Neural crest cell (in vitro differentiated cells): ENCODE results near the gene CDC16. TPM values are rescaled to one million over a fixed set of nuclear protein-coding genes. Genes with fewer than 3 reads are reported as not detected.

Experiments used
- DNase-seq: peaks from one replicate; pipeline ENCODE4 v3.0.0; 2021; ENCODE audit warnings: low read depth, mixed read lengths, low spot score
- H3K27ac Mint-ChIP-seq: one replicate; pipeline ENCODE4 v1.8.0; 2021; ENCODE audit warnings: mild to moderate bottlenecking, mixed read lengths; ENCODE audit not compliant: unreplicated experiment
- H3K27me3 Mint-ChIP-seq: 2 replicates; pipeline ENCODE4 v1.8.0; 2021; ENCODE audit warnings: low read depth, mild to moderate bottlenecking, mixed read lengths
- H3K36me3 Mint-ChIP-seq: 2 replicates; pipeline ENCODE4 v1.8.0; 2021; ENCODE audit warnings: low read depth, mild to moderate bottlenecking, mixed read lengths
- H3K4me1 Mint-ChIP-seq: 2 replicates; pipeline ENCODE4 v1.8.0; 2021; ENCODE audit warnings: mixed read lengths
- H3K4me3 Mint-ChIP-seq: one replicate; pipeline ENCODE4 v1.8.0; 2021; ENCODE audit warnings: mild to moderate bottlenecking, mixed read lengths
- H3K9me3 Mint-ChIP-seq: 2 replicates; pipeline ENCODE4 v1.8.0; 2021; ENCODE audit warnings: mixed read lengths
- total RNA-seq: library from RNA; stranded (reverse); gene quantifications from 2 replicates; pipeline ENCODE4 v1.2.1, GENCODE V29; 2021
- TF ChIP-seq, protein P1 (sequence below): fragments of 200-600 bp; sonication (generic); conservative IDR thresholded peaks from 2 replicates; pipeline ENCODE4 v1.5.0; 2021; ENCODE audit warnings: antibody characterized with exemption, mild to moderate bottlenecking

CDC16 gene
- total RNA-seq, 1 donor from 2014 or later, result 72.4 TPM

DNA sequence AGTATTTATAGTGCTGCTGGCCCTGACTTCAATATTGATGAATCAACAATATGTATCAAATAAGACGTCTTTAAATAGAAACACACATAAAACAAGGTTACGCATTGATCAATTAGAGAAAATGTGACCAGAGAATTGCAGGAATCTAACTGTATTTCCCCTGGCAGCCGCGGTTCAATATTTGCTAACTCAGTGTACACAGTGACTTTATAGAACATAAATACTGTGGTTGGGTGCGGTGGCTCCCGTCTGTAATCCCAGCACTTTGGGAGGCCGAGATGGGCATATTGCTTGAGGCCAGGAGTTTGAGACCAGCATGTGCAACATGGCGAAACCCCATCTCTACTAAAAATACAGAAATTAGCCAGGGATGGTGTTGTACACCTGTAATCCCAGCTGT lies 23.9 kb downstream of the CDC16 start:
- no peak for DNase-seq
- no peak overlapping the region for H3K27ac Mint-ChIP-seq
- no peaks in the 10 kb centered on the region for H3K27me3 Mint-ChIP-seq
- no peaks in the 10 kb centered on the region for H3K4me1 Mint-ChIP-seq
- no peak overlapping the region for H3K4me3 Mint-ChIP-seq
- peaks cover 10% of the 10 kb centered on the region for H3K36me3 Mint-ChIP-seq
- TF ChIP-seq, protein P1, sequence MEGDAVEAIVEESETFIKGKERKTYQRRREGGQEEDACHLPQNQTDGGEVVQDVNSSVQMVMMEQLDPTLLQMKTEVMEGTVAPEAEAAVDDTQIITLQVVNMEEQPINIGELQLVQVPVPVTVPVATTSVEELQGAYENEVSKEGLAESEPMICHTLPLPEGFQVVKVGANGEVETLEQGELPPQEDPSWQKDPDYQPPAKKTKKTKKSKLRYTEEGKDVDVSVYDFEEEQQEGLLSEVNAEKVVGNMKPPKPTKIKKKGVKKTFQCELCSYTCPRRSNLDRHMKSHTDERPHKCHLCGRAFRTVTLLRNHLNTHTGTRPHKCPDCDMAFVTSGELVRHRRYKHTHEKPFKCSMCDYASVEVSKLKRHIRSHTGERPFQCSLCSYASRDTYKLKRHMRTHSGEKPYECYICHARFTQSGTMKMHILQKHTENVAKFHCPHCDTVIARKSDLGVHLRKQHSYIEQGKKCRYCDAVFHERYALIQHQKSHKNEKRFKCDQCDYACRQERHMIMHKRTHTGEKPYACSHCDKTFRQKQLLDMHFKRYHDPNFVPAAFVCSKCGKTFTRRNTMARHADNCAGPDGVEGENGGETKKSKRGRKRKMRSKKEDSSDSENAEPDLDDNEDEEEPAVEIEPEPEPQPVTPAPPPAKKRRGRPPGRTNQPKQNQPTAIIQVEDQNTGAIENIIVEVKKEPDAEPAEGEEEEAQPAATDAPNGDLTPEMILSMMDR, result no peak
- H3K9me3 Mint-ChIP-seq, result no peaks in the 10 kb centered on the region

DNA sequence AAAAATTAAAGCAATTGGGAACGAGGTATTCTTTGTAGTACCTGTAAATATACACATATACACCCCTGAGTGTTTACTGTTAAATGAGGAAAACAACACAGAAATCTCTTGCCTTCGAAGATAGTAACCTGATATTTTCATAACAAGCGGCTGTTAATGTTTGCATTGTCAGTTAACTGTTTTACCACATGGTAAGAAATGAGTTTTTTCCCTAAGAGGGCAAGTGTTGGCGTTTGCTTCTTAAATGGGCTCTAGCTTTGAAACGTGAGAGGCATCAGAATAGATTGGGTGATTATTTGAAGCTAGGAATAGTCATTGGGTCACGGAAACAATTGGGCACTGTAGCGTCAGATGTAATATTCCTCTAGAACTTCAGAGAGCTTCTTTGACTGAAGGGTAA lies 24.7 kb downstream of the CDC16 start:
- H3K4me3 Mint-ChIP-seq, result no peak overlapping the region
- no peaks in the 10 kb centered on the region for H3K27me3 Mint-ChIP-seq
- TF ChIP-seq, protein P1, result no peak
- no peak overlapping the region for H3K27ac Mint-ChIP-seq
- no peak for DNase-seq
- no peaks in the 10 kb centered on the region for H3K4me1 Mint-ChIP-seq
- no peaks in the 10 kb centered on the region for H3K9me3 Mint-ChIP-seq
- peaks cover 13% of the 10 kb centered on the region for H3K36me3 Mint-ChIP-seq

DNA sequence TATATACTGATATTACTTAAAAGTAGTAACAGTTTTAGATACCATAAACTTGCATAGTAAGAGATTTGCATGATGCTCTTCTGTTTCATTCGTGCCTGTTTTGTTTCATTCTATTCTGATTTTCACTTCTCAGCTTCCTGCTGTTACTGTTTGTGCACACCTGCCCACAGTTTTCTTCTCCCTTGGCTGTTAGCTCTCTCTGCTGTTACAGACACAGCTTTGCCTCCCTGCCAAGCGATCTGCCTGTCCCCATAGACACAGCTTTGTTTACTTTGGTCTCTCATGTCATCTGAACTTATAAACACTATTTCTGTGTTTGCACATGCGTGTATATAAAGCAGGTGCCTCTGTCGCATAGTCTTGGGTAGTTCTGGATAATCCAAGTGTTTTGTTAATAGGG lies 25.3 kb downstream of the CDC16 start:
- no peaks in the 10 kb centered on the region for H3K9me3 Mint-ChIP-seq
- no peak for DNase-seq
- no peak overlapping the region for H3K27ac Mint-ChIP-seq
- TF ChIP-seq, protein P1, result no peak
- H3K36me3 Mint-ChIP-seq, result peaks cover 9% of the 10 kb centered on the region
- no peak overlapping the region for H3K4me3 Mint-ChIP-seq
- H3K27me3 Mint-ChIP-seq, result no peaks in the 10 kb centered on the region
- no peaks in the 10 kb centered on the region for H3K4me1 Mint-ChIP-seq

DNA sequence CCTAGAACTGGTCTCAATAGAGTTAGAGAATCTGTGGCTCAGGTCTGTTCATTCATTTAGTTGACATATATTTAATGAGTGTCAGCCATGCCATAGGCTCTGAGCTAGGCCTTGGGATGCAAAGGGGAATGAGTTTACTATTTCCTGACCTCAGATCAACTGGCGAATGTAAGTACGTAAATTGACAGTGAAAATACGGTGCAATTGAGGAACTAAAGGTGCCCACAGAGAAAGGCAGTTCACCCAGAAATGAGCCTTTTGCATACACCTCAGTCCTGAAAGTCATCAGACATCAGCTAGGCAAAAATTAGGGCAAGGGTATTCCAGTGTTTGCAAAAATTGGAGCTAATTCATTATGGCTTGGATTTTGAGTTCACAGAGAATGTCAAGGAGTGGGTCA lies 26.1 kb downstream of the CDC16 start:
- no peaks in the 10 kb centered on the region for H3K9me3 Mint-ChIP-seq
- no peaks in the 10 kb centered on the region for H3K4me1 Mint-ChIP-seq
- no peak for DNase-seq
- H3K36me3 Mint-ChIP-seq, result peaks cover 9% of the 10 kb centered on the region
- H3K4me3 Mint-ChIP-seq, result no peak overlapping the region
- TF ChIP-seq, protein P1, result no peak
- no peaks in the 10 kb centered on the region for H3K27me3 Mint-ChIP-seq
- H3K27ac Mint-ChIP-seq, result peak overlapping the region; percentile 2

DNA sequence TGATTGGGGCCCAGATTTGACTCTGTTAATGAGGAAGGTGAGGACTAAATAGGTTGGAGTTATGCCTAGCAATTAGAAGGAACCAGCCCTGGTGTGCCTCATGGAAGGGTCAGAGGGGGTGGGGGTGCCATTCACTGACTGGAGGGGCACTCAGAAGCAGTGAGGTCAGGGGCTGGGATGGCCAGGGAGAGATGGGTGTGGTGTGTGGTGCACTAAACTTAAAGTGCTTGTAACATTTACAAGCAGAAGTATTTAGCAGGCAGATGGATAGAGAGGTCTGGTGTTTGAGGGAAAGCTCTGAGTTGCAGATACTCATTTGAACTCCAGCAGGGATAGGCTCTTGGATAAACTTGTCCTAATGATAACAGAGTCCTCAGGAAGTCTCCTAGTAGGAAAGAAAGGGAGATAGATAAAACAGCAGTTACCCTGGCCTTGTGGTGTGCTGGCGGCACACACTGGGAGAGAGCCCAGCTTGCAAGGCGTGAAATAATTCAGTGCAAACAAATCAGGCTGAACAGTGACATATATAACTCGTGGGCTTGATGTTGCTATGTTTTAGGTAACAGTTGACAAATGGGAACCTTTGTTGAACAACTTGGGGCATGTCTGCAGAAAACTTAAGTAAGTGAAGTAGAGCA lies 26.8 kb downstream of the CDC16 start:
- TF ChIP-seq, protein P1, result no peak
- Mint-ChIP-seq H3K27me3 (no peaks in the 10 kb centered on the region), H3K4me1 (no peaks in the 10 kb centered on the region), H3K9me3 (no peaks in the 10 kb centered on the region), H3K36me3 (peaks cover 9% of the 10 kb centered on the region), H3K27ac (no peak overlapping the region), H3K4me3 (no peak overlapping the region)
- no peak for DNase-seq
